NOMO-1 treated with dmso at 0.1 percent for 144 hours (cell line): ENCODE results near the gene TFCP2.
"Not testable (repeated sequence)": the region's sequence is repeated elsewhere in the genome, so short reads cannot be mapped to it uniquely, and the experiment has no call there.

Source experiments
- DNase-seq: peaks from one replicate; lab custom pipeline; 2025; ENCODE audit not compliant: unreplicated experiment; lab: John Stamatoyannopoulos, UW

Gene TFCP2, protein sequence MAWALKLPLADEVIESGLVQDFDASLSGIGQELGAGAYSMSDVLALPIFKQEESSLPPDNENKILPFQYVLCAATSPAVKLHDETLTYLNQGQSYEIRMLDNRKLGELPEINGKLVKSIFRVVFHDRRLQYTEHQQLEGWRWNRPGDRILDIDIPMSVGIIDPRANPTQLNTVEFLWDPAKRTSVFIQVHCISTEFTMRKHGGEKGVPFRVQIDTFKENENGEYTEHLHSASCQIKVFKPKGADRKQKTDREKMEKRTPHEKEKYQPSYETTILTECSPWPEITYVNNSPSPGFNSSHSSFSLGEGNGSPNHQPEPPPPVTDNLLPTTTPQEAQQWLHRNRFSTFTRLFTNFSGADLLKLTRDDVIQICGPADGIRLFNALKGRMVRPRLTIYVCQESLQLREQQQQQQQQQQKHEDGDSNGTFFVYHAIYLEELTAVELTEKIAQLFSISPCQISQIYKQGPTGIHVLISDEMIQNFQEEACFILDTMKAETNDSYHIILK

DNA sequence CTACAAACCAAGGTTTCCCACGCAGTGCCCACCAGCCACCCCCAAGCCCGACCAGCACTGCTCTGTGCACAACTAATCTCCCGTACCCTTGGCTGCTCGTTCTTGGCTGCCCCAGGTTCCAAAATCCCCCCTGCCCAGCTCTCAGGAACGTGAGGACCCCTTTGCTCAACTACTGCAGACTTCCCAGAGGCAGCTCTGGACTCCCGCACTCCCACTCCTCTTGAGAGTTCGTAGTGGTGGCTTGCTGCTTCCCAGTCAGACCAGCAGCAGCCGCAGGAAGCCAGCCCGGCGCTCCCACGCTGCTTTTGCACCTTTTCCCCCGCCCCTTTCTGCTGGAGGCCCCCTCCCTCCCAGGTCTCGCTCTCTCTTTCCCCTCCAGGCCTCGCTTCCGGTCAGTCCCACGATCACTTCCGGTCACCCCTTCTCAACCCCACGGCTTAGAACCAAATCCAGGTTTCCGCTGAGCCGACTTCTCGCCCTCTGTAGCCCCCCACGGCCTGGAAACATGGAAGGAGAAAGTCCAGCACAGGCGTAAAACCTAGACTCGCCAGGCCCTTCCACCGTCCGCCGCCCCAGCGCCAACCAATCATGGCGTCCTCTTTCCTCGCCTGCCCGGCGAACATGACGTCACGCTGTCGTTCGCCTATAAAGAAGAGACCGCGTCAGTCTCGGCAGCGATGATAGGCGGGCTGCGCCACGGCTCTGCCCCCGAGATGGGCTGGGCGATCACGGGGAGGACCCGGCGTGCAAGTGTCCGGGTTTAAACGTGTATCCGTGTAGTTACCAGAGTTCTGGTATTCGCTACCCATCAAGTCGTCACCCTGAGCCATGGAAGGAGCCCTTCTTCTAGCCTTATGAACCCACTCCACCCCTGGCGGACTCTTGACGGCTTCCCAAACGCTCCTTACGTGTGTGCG is at the start of gene TFCP2:
TSS of gene TFCP2 (minus strand) at position 621 of the 917 bp plus-strand sequence. CDS start 713 bp downstream, outside the sequence.
- DNase-seq = peak; percentile 94

DNA sequence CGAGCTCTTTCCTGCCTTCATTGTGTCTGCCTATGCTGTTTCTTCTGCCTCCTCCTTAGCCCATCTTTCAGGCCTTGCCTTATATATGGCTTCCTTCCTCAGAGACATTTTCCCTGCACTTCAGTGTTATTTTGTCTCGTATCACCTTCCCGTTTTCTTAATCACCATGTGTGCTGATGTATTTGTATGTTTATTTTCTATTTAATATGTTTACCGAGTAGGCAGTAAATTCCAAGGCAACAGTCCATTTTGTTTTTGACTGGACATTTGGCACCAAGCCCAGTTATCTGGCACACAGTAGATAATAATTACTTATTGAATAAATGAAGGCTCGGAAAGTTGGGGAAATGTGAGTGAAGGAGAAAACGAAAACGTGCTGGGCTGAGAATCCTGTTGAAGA is 49.5 kb upstream of the TFCP2 start:
- DNase-seq = no peak

DNA sequence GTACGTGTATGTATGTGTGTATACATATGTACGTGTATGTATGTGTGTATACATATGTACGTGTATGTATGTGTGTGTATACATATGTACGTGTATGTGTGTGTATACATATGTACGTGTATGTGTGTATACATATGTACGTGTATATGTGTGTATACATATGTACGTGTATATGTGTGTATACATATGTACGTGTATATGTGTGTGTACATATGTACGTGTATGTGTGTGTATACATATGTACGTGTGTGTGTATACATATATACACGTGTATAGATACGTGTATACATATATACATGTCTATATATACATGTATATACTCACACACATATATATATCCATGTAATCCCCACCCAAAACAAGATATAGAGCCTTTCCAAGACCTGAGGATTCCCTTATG is 46.9 kb upstream of the TFCP2 start:
- DNase-seq = not testable (repeated sequence)

DNA sequence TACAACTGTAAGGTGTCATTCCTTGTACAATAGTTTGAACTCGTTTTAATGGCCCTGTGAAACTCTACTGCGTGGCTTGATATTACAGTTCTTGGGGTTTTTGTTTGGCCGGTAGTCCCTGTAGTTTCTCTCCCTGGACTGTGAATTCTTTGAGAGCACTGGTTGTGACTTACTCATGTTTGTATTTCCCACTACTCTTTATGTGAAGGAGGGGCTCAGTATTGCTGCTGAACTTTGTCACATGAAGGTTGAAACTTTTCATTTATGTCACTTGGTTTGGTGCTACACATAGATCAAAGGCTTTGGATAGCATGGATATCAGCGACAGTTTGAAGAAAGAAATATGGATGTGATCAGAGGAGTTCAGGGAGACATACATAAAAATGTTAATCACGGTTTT is 46.4 kb upstream of the TFCP2 start:
- DNase-seq = no peak

DNA sequence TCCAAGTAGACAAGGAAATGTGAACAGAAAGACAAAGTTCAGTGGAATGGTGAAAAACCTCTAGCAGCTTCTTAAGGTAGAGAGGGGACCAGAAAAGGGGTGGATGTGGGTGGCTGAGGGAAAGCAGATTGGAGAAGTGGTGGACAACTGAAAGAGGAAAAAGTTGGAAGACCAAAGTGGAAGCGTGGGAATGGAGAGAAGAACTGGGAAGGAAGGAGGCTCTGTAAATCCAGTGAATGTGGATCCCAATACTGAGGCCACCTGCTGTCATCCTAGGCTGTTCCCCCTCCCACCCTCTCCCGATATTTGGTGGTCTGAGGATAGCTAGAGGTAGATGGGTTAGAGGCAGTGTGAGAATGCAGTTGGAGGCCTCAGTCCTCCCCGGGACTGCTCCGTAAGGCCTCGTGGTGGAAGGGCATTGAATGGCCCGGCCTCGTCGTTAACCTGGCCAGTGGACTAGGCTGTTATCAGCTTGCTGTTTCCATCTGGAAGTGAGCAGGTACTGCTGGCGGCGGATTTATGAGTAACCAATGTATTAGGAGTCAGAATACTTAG is 45.7 kb upstream of the TFCP2 start:
- no peak for DNase-seq

DNA sequence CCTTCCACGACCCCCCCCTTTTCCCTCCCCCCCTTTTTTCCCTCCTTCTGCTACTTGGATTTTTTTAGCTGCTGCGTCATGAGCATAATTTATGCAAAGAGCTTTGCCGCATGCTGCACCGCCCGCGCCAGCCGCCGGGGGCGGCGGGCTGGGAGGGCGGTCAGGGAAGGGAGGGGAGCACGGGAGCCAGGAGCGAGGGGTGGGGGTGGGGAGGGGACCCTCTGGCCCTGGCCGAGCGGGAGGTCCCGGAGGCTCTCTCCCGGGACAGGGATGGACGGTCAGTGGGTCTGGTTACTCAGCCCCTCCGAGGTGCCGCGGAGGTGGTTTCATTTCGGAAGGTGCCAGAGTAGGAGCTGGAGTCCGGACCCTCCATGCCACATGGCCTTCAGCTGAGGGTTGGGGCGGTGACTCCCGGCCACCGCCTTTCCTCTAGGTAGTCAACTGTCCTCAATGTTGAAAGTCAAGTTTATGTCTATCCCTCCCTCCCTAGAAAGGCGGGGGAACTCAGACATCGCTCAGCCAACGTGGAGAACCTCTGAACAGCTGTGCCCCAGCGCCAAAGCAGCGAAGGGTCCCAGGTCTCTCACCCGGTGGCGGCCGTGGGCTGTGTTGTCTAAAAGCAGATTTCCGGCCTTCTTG is 45.2 kb upstream of the TFCP2 start, which contains the start of gene POU6F1:
TSS of gene POU6F1 (minus strand) at position 95 of the 639 bp plus-strand sequence. CDS start 11,226 bp downstream, outside the sequence.
- peak; percentile 33 for DNase-seq

DNA sequence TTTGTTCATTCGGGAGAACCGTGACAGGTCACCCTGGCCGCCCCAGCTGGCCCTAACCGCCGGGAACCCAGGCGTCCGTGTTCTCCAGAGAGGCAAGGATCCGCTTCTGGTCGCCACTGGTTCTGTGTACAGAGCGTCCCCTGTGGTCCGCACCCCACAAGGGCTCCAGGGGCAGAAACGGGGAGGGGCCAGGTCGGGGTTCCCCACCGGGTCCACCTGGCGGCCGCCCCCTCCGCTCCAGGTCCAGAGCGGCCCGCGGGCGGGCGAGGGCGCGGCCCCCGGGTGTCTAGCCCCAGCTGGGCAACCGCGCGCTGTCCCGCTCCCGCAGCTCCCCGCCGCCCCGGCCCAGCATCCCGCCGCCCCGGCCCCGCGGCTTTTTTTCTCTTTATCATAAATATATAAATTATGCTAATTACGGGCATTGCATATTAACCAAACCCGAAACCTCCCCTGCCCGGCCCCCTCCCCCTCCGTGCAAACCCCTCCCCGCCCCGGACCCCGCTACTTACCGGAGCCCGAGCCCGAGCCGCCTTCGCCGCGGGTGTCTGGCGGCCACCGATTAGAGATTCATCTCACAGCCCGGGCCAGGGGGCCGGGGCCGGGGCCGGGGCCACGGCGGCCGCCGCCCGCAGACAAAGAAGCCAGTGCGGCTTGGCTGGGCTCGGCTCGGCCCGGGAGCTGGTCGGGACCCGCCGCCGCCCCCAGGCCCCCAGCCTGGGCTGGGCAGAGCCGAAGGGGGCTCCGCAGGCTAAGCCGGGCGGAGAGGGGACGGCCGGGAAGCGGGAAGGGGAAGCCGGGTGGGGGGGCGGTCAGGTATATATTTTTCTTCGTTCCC is 44.4 kb upstream of the TFCP2 start:
- no peak for DNase-seq

DNA sequence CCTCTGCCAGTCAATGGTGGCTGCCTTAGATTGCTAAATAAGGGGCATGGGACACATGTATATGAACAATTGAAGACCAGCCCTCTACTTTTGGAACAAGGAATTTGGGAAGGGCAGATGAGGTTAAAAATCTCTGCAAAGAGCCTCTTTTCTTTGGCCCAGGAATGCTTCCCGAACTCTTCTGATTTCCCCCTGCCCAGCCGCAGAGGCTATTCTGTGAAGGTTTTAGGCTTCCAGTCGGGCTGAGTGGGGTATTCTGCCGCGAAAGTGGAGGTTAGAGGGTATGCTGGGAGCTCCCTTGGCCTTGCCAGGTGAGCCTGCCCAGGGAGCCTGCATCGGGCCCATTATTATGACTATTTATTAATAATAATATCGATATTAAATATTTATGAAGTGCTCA is 43.7 kb upstream of the TFCP2 start:
- DNase-seq = no peak

DNA sequence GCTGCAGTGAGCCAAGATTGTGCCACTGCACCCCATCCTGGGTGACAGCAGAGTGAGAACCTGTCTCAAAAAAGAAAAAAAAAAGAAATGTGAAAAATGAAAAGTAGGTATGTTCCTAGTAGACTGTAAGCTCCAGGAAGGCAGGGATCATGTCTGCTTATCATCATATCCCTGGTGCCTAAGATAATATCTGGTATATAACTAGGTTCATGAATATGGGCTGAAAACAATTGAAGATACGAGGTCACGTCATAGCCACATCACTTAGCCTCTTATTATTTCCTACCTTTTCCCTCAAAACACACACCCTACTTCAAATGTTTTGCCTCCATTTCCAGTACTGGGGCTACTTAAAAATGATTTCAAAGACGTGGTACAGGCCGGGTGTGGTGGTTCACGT is 42.0 kb upstream of the TFCP2 start:
- DNase-seq = no peak

DNA sequence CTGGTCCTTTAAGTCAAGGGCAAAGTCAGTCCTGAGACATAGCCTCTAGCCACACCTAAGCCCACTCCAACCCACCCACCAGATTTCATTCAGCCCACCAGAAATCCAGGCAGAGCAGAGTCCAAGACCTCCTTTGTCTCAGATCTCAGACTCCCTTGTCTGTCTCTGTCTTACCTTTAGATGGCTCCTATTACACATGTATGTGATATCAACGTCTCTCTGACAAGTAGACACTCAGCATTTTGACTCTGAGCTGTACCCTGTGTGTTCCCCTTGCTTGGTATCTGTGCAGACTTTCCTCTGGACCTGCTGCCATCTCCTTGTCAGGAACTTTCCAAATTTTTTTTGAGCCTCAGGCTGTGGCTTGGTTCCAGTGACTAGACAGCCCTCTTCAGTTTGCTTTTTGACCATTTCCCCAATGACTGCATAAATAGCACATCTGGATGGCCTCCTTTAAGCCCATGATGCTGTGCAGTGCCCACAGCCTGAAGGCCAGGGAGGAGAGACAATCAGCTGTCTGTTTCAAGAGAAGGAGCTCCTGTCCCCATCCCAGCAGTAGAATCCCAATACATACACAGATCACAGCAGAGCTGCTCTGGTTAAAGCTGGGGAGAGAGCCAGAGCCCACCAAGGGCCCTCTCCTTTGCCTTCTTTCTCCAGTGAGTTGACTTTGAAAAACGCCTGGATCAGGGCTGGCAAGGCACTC is 37.9 kb upstream of the TFCP2 start:
- no peak for DNase-seq

DNA sequence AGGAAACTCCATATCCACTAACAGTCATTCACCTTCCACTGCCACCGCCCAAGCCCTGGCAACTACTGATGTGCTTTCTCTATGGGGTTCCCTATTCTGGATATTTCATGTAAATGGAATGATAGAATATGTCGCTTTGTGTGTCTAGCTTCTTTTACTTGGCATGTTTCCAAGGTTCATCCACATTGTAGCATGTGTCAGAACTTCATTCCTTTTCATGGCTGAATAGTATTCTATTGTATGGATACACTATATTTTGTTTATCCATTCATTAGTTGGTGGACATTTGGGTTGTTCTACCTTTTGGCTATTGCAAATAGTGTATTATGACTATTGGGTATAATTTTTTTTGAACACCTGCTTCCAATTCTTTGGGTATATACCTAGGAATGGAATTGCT is 36.3 kb upstream of the TFCP2 start:
- DNase-seq = no peak

DNA sequence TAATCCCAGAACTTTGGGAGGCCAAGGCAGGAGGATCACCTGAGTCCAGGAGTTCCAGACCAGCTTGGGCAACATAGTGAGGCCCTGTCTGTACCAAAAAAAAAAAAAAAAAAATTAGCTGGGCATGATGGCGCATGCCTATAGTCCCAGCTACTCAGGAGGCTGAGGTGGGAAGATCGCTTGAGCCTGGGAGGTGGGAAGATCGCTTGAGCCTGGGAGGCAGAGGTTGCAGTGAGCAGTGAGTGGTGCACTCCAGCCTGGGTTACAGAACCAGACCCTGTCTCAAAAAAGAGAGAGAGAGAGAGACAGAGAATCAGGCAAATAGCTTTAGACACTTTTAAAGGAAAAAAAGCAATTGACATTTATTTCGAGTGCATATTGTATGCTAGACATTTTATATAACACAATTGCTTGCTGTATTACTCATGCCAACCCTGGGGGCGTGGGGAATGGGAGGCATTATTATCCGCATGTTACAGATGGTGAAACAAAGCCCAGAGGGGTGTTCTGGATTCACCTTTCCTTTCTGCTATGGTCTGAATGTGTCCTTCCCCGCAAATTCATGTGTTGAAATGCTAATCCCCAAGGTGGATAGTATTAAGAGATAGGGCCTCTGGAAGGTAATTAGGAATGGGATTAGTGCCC is 35.2 kb upstream of the TFCP2 start:
- no peak for DNase-seq

DNA sequence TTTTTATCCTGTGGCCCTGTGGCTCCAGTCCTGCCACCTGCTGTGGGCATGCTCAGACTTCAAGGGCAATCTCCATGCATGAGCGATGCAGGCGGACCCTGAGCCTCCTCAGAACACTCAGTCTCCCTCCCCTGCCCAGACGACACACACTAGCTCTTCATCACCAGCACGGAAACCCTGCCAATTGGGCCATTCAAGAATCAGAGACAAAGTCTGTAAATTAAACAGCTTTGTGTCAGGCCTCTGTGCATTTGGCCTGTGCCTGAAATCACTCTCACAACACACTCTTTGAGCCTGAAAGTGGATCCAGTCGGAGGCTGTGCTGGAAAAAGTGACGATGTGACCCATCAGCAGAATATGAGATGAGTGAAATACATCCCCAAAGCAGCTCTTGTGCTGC is 32.4 kb upstream of the TFCP2 start:
- no peak for DNase-seq

DNA sequence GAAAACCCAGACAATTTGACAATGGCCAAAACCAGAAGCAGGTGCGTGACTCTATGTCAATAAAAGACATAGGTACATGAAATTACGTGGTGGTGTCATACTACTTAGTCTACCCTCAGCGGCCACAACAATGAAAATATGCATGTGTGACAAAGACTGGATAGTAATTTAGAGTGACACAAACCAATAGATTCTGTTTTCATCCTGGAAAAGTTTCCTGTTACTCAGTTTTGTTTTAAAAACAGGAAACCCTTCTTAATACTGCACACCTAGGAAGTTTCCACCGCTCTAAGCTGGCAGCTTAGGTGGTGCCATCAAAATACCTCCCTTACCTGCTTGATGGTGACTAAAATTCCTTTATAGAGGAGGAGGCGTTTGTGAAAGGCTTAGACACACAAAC is 29.8 kb upstream of the TFCP2 start:
- no peak for DNase-seq

DNA sequence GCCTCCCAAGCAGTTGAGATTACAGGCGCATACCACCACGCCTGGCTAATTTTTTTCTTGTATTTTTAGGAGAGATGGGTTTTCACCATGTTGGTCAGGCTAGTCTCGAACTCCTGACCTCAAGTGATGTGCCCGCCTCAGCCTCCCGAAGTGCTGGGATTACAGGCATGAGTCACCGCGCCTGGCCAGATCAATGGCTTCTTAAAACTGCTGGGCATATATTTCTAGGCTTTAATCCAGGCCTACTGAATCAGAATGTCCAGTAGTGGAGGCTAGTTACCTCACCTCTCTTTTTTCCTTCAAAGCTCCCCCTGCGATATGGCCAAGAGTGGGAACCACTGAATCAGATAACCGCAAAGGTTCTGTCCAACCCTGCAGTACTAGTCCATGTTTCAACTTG is 27.9 kb upstream of the TFCP2 start:
- DNase-seq = no peak

DNA sequence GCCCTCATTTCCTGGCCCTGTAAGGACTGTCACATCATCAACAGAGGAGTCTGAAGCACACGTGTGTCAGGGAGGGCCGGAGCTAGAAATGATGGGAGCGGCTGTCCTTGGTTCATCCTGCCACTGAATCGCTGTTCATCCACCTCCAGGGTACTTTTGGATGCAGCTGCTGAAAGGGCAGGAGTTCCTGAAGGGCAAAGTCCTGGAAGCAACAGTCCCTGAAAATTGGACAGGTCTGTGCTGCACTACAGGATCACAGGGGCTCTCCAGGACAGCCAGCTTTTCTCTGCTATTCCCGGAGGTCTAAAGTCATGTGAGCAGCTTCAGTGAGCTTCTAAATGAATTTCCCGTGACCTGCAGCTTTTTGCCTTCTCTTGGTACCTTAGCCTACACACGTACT is 27.2 kb upstream of the TFCP2 start:
- DNase-seq = no peak

DNA sequence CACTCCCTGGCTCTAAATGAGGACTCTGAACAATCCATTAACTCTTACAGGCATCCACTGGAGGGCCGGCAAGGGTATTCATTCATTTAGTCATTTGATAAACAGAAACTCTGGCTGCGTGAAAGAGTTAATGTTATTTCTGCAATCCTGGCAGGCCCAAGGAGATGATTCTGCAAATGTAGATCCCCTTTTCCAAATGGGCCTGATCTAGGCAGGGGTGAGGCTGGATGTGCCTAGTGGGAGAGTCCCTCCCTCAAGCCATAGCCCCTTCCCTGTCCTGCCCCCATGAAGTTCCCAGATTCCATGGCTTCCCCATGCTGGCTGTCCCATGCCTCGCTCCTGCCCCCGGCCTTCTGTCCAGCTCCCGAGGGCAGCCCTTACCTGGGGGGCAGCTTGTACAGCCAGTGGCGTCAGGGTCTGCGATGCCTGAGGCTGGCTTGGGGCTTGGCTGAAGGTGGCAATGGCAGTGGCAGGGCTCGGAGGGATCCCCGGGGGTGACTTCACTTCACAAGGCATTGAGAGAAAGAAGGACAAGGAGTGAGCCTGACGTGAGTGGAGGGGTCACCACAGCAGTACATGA is 26.5 kb upstream of the TFCP2 start:
- DNase-seq = no peak

DNA sequence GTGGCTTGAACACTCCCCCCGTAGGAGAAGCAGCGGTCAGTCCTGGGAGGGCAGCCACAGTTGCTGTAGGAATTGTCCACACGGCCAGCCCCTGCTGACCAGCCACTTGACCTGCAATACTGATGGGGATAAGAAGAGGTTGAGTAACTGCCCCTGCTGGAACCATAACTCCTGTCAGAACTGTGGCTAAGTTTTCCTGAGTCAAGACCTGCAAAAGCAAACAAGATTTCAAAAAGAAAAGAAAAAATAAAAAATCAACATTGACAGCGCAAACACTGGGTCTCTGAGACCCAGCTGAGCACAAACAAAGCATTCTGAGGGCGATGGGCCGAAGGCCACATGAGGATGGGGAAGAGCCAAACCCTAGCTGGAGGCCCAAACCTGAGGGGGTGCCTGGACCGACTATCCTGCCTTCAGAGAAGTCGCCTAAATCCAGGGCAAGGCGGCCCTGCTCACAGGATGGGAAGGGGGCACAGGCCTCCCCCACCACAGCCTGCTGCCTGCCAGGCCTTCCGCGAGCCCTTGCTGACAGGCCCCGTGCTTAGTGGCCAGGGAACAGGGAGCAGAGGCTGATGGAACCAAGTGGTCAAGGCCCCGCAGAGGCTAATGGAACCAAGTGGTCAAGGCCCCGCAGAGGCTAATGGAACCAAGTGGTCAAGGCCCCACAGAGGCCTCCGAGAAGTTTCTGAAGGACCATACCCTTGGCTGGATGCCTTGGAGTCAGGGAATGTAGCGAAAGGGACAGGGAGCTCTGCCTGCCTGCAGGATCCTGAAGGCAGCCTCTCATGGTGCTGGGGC is 25.8 kb upstream of the TFCP2 start:
- DNase-seq = no peak
